AG04449 (cell line): ENCODE results near the gene FCHSD2.
"Not testable (repeated sequence)": the region's sequence is repeated elsewhere in the genome, so short reads cannot be mapped to it uniquely, and the experiment has no call there.

Experiments
- CTCF ChIA-PET: fragments of 350-600 bp; formaldehyde crosslinking; extraction: SDS; loops from one replicate; lab custom pipeline; 2021; ENCODE audit warnings: antibody characterized with exemption; lab: Yijun Ruan, JAX
- POLR2A ChIA-PET: fragments of 400-600, 350-600 bp; formaldehyde crosslinking; extraction: SDS; loops from one replicate; lab custom pipeline; 2020; ENCODE audit warnings: antibody characterized with exemption, inconsistent platforms; lab: Yijun Ruan, JAX
- DNase-seq: peaks from one replicate; pipeline ENCODE4 v3.0.0-alpha.2; 2010; ENCODE audit warnings: low read depth, low spot score
- H3K4me3 ChIP-seq: 2 replicates; pipeline ENCODE4 v1.5.1; 2011; ENCODE audit warnings: low read depth, mild to moderate bottlenecking, control low read depth, low read length
- CTCF ChIP-seq: IDR thresholded peaks from one replicate; pipeline ENCODE4 v1.5.1; 2011; ENCODE audit warnings: mild to moderate bottlenecking, moderate library complexity, low read length, control low read depth, inconsistent platforms; ENCODE audit not compliant: insufficient read depth; ENCODE audit errors: missing control alignments

FCHSD2 gene

GRCh38 chr11:73130181-73130580 lies 11.9 kb downstream of the FCHSD2 start:
- CTCF ChIA-PET, result interaction anchor here (1.3 kb wide), 1 partner anchor 159 kb away, joined by 3 read pairs; no protein-coding TSS in a partner anchor
- no peak for TF ChIP-seq CTCF
- POLR2A ChIA-PET, result no interaction called here
- no peak for DNase-seq
- no peak overlapping the region for H3K4me3 ChIP-seq

GRCh38 chr11:73129198-73129597 lies 12.9 kb downstream of the FCHSD2 start:
- DNase-seq, result no peak
- ChIA-PET POLR2A (interaction anchor here (1.2 kb wide), 1 partner anchor 14 kb away, joined by 3 read pairs; no protein-coding TSS in a partner anchor), CTCF (interaction anchor here (0.6 to 1.1 kb wide), 5 partner anchors 9 to 17 kb away, joined by 3 to 4 read pairs (median 3); partner anchors contain the start of gene FCHSD2)
- no peak for TF ChIP-seq CTCF
- no peak overlapping the region for H3K4me3 ChIP-seq

- no peak overlapping the region for H3K4me3 ChIP-seq
- CTCF ChIA-PET, result interaction anchor here (0.8 to 2.5 kb wide), 2 partner anchors 10 to 16 kb away, joined by 3 to 8 read pairs; no protein-coding TSS in a partner anchor
- POLR2A ChIA-PET, result no interaction called here
- DNase-seq, result no peak
- no peak for TF ChIP-seq CTCF
Observed at GRCh38 chr11:73126804-73127480, 15.2 kb downstream of the FCHSD2 start.

- no peak for DNase-seq
- TF ChIP-seq CTCF, result no peak
- ChIA-PET CTCF (interaction anchor here (2.5 kb wide), 1 partner anchor 12 kb away, joined by 8 read pairs; no protein-coding TSS in a partner anchor), POLR2A (no interaction called here)
- H3K4me3 ChIP-seq, result no peak overlapping the region
Observed at GRCh38 chr11:73124800-73125199, 17.3 kb downstream of the FCHSD2 start.

- DNase-seq, CTCF ChIA-PET, POLR2A ChIA-PET, H3K4me3 ChIP-seq: not testable (repeated sequence)
Observed at GRCh38 chr11:73123892-73124291, 18.2 kb downstream of the FCHSD2 start.

GRCh38 chr11:73121692-73122091 lies 20.4 kb downstream of the FCHSD2 start:
- no peak for DNase-seq
- ChIA-PET POLR2A (interaction anchor here (1.1 kb wide), 1 partner anchor 21 kb away, joined by 3 read pairs; the partner anchor contains the start of gene FCHSD2), CTCF (interaction anchor here (0.7 to 2.6 kb wide), 5 partner anchors 14 to 161 kb away, joined by 3 to 9 read pairs (median 4); partner anchors contain the start of gene FCHSD2)
- H3K4me3 ChIP-seq, result no peak overlapping the region
- TF ChIP-seq CTCF, result no peak
